ENCODE measurements around the gene CTBP2. TPM values are rescaled to one million over a fixed set of nuclear protein-coding genes. Genes with fewer than 3 reads are reported as not detected.

The CTBP2 gene
- total RNA-seq, 1 donor from 2014 or later, result 123 TPM

DNA sequence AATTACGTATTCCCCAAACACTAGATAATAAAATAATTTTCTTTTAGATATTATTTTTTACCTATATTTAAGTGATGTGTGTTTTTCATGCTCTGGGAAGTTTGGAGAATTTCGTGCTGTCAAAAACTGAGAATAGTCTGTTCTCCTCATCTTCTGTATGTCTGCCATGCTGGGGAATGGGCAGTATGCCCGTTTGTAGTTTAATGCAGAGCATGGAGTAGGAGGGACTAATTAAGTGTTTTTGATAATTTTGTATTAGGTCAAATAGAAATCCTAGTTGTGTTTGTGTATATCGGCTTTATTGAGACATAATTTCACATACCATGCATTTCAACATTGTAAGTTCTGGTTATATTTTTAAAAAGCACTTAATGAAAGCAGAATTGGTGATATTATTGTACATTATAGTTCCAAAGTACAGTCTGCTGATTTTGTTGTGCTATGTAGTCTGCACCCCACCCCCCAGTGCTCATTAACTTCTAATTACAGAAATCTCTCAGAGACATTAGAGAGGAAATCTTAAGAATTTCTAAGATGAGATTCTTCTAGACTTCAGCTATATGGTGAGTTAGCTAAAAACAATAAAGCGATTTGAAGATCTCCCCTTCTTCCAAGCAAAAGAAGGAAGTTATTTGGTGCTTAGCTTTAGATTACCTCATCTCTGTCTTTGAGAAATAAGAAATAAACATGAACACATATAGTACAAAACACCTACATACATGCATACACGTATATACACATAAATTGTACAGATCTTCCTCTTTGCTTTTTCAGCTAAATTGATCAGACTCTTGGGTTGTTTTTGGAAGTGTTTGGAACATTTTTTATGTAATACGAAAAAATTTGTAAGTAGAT lies 196.3 kb downstream of the CTBP2 start:
- DNase-seq (ENCODE audit: low read depth), result no peak
- Histone ChIP-seq H3K4me3 (ENCODE audit: low read depth, low read length) (no peak overlapping the region), H3K36me3 (ENCODE audit: control insufficient read depth, insufficient read depth, low read length) (peaks cover 2% of the 10 kb centered on the region), H3K27me3 (ENCODE audit: control insufficient read depth, insufficient read depth, low read length) (no peaks in the 10 kb centered on the region)
- FAIRE-seq, result no peak
- TF ChIP-seq, protein P1, sequence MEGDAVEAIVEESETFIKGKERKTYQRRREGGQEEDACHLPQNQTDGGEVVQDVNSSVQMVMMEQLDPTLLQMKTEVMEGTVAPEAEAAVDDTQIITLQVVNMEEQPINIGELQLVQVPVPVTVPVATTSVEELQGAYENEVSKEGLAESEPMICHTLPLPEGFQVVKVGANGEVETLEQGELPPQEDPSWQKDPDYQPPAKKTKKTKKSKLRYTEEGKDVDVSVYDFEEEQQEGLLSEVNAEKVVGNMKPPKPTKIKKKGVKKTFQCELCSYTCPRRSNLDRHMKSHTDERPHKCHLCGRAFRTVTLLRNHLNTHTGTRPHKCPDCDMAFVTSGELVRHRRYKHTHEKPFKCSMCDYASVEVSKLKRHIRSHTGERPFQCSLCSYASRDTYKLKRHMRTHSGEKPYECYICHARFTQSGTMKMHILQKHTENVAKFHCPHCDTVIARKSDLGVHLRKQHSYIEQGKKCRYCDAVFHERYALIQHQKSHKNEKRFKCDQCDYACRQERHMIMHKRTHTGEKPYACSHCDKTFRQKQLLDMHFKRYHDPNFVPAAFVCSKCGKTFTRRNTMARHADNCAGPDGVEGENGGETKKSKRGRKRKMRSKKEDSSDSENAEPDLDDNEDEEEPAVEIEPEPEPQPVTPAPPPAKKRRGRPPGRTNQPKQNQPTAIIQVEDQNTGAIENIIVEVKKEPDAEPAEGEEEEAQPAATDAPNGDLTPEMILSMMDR (IDR thresholded peaks at IDR 0.05; ENCODE audit: insufficient read depth, low read length, severe bottlenecking), result no peak

DNA sequence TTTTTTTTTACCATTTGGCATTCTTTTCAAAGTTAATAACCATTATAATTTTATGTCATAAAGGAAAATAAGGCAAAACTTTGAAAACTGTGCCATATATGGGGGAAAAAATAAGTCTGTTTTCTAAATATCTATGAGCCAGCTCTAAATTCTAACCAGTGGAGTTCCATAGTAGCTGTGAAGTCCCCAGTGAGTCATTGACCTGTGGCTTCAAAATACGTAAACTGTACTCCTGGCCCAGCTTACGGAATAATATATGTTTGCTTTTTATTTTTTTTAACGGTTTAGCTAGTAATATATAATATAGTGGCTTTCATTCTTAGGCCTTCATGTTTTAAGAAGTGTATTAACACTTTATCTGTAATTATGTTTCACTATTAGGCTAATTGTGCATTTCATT lies 197.9 kb downstream of the CTBP2 start:
- peaks cover 2% of the 10 kb centered on the region for H3K36me3 ChIP-seq (ENCODE audit: control insufficient read depth, insufficient read depth, low read length)
- no peaks in the 10 kb centered on the region for H3K27me3 ChIP-seq (ENCODE audit: control insufficient read depth, insufficient read depth, low read length)
- FAIRE-seq, result no peak
- H3K4me3 ChIP-seq (ENCODE audit: low read depth, low read length), result no peak overlapping the region
- no peak for DNase-seq (ENCODE audit: low read depth)
- TF ChIP-seq, protein P1 (IDR thresholded peaks at IDR 0.05; ENCODE audit: insufficient read depth, low read length, severe bottlenecking), result no peak

DNA sequence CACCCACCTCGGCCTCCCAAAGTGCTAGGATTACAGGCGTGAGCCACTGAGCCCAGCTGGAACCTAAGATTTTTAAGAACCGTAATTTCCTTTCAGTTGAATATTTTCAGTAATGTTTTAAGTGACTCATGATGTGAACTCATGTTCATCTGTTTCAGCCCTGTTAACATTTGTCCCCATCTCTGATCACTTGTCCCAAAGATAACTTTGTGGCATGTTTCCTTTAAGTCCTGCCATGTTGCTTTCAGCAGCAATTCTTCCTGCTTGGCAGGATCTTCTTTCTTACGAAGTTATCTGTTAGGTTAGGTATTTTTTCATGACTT lies 199.2 kb downstream of the CTBP2 start:
- no peaks in the 10 kb centered on the region for H3K27me3 ChIP-seq (ENCODE audit: control insufficient read depth, insufficient read depth, low read length)
- TF ChIP-seq, protein P1 (IDR thresholded peaks at IDR 0.05; ENCODE audit: insufficient read depth, low read length, severe bottlenecking), result no peak
- FAIRE-seq (no peak), DNase-seq (ENCODE audit: low read depth) (no peak)
- no peaks in the 10 kb centered on the region for H3K36me3 ChIP-seq (ENCODE audit: control insufficient read depth, insufficient read depth, low read length)
- H3K4me3 ChIP-seq (ENCODE audit: low read depth, low read length), result no peak overlapping the region

DNA sequence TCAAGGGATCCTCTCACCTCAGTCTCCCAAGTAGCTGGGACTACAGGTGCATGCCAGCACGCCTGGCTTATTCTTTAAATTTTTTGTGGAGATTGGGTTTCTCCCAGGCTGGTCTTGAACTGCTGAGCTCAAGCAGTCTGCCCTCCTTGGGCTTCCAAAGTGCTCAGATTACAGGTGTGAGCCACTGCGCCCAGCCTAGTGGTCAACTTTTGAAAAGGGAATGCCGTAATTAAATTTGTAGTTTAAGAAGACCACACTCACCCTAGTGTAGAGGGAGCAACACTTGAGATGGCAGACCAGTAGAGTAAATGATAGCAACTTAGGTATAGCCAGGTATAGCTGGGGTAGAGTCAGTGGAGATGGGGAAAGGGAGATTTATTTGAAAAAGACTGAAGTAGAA lies 200.8 kb downstream of the CTBP2 start:
- DNase-seq (ENCODE audit: low read depth) (no peak), FAIRE-seq (no peak)
- TF ChIP-seq, protein P1 (IDR thresholded peaks at IDR 0.05; ENCODE audit: insufficient read depth, low read length, severe bottlenecking), result no peak
- no peaks in the 10 kb centered on the region for H3K27me3 ChIP-seq (ENCODE audit: control insufficient read depth, insufficient read depth, low read length)
- H3K36me3 ChIP-seq (ENCODE audit: control insufficient read depth, insufficient read depth, low read length), result no peaks in the 10 kb centered on the region
- H3K4me3 ChIP-seq (ENCODE audit: low read depth, low read length), result no peak overlapping the region

DNA sequence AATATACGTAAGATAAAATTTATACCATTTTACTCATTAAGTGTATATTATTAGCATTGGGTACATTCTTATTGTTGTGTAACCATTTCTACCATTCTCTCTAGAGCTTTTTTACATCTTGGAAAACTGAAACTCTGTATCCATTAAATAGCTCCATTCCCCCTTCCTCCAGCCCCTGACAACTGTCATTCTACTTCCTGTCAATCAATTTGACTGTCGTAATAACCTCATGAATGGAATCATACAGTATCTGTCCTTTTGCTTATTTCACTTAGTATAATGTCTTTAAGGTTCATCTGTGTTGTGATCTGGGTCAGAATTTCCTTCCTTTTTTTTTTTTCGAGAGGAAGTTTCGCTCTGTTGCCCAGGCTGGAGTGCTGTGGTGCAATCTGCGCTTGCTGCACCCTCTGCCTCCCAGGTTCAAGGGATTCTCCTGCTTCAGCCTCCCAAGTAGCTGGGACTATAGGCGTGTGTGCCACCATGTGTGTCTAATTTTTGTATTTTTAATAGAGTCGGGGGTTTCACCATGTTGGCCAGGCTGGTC lies 202.9 kb downstream of the CTBP2 start:
- DNase-seq (ENCODE audit: low read depth) (no peak), FAIRE-seq (no peak)
- Histone ChIP-seq H3K36me3 (ENCODE audit: control insufficient read depth, insufficient read depth, low read length) (no peaks in the 10 kb centered on the region), H3K4me3 (ENCODE audit: low read depth, low read length) (no peak overlapping the region), H3K27me3 (ENCODE audit: control insufficient read depth, insufficient read depth, low read length) (no peaks in the 10 kb centered on the region)
- TF ChIP-seq, protein P1 (IDR thresholded peaks at IDR 0.05; ENCODE audit: insufficient read depth, low read length, severe bottlenecking), result no peak
